ENCODE results near the gene ANK3.

- TF ChIP-seq CTCF (IDR thresholded peaks at IDR 0.05), result no peak
- no peak for TF ChIP-seq POLR2A (IDR thresholded peaks at IDR 0.05)
Observed at GRCh38 chr10:60403168-60403873, 13.6 kb upstream of the ANK3 start.
